Dendritic cell treated with granulocyte-macrophage colony-stimulating factor and Interleukin-4, amounts not matched to agents 40 ng/mL and 50 ng/mL, for 4 days (primary cell): ENCODE measurements around the gene DCHS2.

Source experiments
- H3K27ac Mint-ChIP-seq: one replicate; pipeline ENCODE4 v1.8.0; 2022; ENCODE audit warnings: mild to moderate bottlenecking, mixed read lengths
- H3K27me3 Mint-ChIP-seq: one replicate; pipeline ENCODE4 v1.8.0; 2022; ENCODE audit warnings: mild to moderate bottlenecking, mixed read lengths
- H3K36me3 Mint-ChIP-seq: one replicate; pipeline ENCODE4 v1.8.0; 2022; ENCODE audit warnings: low read depth, mixed read lengths
- H3K4me1 Mint-ChIP-seq: one replicate; pipeline ENCODE4 v1.8.0; 2022; ENCODE audit warnings: low read depth, mixed read lengths
- H3K4me3 Mint-ChIP-seq: one replicate; pipeline ENCODE4 v1.8.0; 2022; ENCODE audit warnings: mild to moderate bottlenecking, moderate library complexity, mixed read lengths
- H3K9me3 Mint-ChIP-seq: one replicate; pipeline ENCODE4 v1.8.0; 2022; ENCODE audit warnings: mixed read lengths
- intact Hi-C: fragments of 100-400 bp; cut with micrococcal nuclease; formaldehyde crosslinking; loops from one replicate; pipeline ENCODE4 v1.15.0; 2022

Gene DCHS2

GRCh38 chr4:154194649-154195048, 296.9 kb downstream of the DCHS2 start:
- intact Hi-C loops = no loop called here
- Mint-ChIP-seq H3K27ac (no peak overlapping the region), H3K4me3 (no peak overlapping the region), H3K27me3 (no peaks in the 10 kb centered on the region), H3K36me3 (no peaks in the 10 kb centered on the region), H3K4me1 (no peaks in the 10 kb centered on the region), H3K9me3 (peaks cover 17% of the 10 kb centered on the region)

GRCh38 chr4:154192585-154192984, 299.0 kb downstream of the DCHS2 start:
- Mint-ChIP-seq H3K27me3 (no peaks in the 10 kb centered on the region), H3K27ac (no peak overlapping the region), H3K36me3 (no peaks in the 10 kb centered on the region), H3K4me1 (no peaks in the 10 kb centered on the region), H3K9me3 (peaks cover 17% of the 10 kb centered on the region), H3K4me3 (no peak overlapping the region)
- intact Hi-C loops = no loop called here

GRCh38 chr4:154189346-154189745, 302.3 kb downstream of the DCHS2 start:
- H3K4me1 Mint-ChIP-seq = no peaks in the 10 kb centered on the region
- no peak overlapping the region for H3K4me3 Mint-ChIP-seq
- H3K27me3 Mint-ChIP-seq = no peaks in the 10 kb centered on the region
- no peak overlapping the region for H3K27ac Mint-ChIP-seq
- peaks cover 17% of the 10 kb centered on the region for H3K9me3 Mint-ChIP-seq
- no peaks in the 10 kb centered on the region for H3K36me3 Mint-ChIP-seq
- intact Hi-C loops = no loop called here

- H3K9me3 Mint-ChIP-seq = peaks cover 8% of the 10 kb centered on the region
- H3K4me1 Mint-ChIP-seq = no peaks in the 10 kb centered on the region
- H3K4me3 Mint-ChIP-seq = no peak overlapping the region
- H3K36me3 Mint-ChIP-seq = no peaks in the 10 kb centered on the region
- no peak overlapping the region for H3K27ac Mint-ChIP-seq
- H3K27me3 Mint-ChIP-seq = no peaks in the 10 kb centered on the region
- intact Hi-C loops = no loop called here
These were observed 304.7 kb downstream of the DCHS2 start for GRCh38 chr4:154186888-154187287.

- intact Hi-C loops = no loop called here
- H3K27me3 Mint-ChIP-seq = no peaks in the 10 kb centered on the region
These were observed 305.6 kb downstream of the DCHS2 start for GRCh38 chr4:154186035-154186434.

GRCh38 chr4:154184238-154184637, 307.4 kb downstream of the DCHS2 start:
- Mint-ChIP-seq H3K36me3 (no peaks in the 10 kb centered on the region), H3K9me3 (no peaks in the 10 kb centered on the region), H3K4me1 (no peaks in the 10 kb centered on the region), H3K27me3 (no peaks in the 10 kb centered on the region), H3K27ac (no peak overlapping the region), H3K4me3 (no peak overlapping the region)
- intact Hi-C loops = no loop called here

More at GRCh38 chr4:154186035-154186434, 305.6 kb downstream of the DCHS2 start:
- H3K4me3 Mint-ChIP-seq = no peak overlapping the region
- H3K27ac Mint-ChIP-seq = no peak overlapping the region
- no peaks in the 10 kb centered on the region for H3K4me1 Mint-ChIP-seq
- H3K9me3 Mint-ChIP-seq = peaks cover 2% of the 10 kb centered on the region
- H3K36me3 Mint-ChIP-seq = no peaks in the 10 kb centered on the region

- Mint-ChIP-seq H3K27ac (no peak overlapping the region), H3K4me1 (no peaks in the 10 kb centered on the region), H3K9me3 (no peaks in the 10 kb centered on the region), H3K4me3 (no peak overlapping the region), H3K27me3 (no peaks in the 10 kb centered on the region), H3K36me3 (no peaks in the 10 kb centered on the region)
- intact Hi-C loops = no loop called here
These were observed 308.3 kb downstream of the DCHS2 start for GRCh38 chr4:154183264-154183663.
